Right forelimb (tissue), 1 donor: Measurements from ENCODE around the gene IL17B.

Experiments used
- DNase-seq: peaks from one replicate; pipeline ENCODE4 v3.0.0-alpha.2; 2018

IL17B gene

DNA sequence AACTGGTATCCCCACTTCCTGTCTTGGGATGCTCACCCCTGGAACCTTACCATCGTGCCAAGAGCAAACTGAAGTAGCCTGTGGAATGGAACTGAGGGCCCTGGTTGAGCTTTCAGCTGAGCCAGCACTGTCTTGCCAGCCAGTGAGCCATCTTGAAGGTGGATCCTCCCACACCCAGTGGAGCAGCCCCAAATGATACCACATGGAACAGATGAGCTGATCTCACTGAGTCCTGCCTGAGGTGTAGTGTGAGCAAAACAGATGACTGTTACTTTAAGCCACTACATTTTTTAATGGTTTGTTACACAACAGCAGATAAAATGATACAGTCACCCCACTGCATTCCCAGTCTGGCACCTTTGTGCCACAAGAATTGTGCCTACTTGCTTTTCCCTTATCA lies 23.4 kb downstream of the IL17B start:
- DNase-seq, result no peak

DNA sequence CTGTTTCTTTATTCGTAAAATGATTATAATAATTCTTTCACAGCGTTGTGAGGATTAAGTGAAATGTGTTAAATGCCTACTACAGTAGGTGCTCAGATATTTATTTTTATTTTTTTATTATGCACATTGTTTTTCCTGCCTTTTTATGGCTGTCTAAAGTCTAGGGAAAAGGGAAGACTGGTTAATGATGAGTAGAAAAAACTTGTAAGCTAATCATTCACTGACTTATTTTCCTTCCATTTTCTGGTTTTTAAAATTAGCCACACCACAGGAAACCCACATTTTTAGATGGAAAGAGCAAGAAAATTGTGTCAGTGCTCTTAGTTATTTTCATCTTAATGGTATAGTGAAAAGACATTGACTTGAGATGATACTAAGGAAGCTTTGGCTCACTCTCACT lies 25.2 kb downstream of the IL17B start:
- no peak for DNase-seq

DNA sequence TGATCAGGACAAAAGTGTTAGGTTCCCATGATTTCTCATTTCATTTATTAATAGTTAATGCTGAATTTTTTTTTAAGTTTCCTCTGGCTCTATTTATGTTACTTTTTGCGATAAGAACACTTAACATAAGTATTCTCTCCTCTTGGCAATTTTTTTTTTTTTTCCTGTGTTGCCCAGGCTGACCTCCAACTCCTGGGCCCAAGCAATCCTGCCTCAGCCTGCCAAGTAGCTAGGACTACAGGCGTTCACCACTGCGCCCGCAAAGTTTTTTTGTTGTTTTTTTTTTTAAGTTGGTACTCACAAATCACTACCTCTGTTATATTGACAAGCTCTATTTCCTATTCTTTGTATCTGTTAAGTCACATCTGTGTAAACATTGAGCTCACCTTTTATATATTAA lies 26.9 kb downstream of the IL17B start:
- DNase-seq, result no peak

DNA sequence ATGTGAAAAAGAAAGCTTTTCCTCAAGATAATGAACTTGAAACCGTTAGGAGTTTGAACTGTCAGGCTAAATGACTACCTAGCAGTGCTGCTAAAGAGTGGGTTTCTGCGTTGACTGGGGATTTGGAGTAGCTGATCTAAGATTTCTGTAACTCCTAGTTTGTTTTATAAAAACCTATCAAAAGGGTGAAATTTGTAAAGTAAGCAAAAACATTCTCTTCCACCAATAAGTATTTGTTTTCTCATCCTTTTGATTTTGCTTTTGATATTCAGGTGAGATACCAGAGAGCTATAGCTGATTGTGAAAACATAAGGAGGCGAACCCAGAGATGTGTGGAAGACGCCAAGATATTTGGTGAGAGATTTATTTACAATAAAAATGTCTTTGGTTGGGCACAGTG lies 29.7 kb downstream of the IL17B start:
- no peak for DNase-seq

DNA sequence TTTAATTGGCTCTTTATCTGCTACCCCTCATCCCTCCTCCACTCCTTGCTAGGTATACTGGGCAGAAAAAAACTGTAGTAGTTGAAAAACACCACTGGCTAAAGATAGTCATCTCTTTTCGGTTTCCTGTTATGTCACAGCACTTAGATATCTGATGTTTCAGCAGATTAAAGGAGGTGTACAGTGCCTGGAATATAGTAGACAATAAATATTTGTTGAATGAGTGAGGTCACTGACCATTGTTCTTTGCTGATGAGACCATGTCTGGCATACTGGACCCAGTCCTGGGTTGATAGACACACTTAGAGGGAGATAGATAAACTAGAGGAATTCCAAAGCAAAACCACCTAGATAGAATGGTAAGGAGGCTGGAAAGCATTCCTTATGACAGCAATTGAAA lies 30.6 kb downstream of the IL17B start:
- no peak for DNase-seq

DNA sequence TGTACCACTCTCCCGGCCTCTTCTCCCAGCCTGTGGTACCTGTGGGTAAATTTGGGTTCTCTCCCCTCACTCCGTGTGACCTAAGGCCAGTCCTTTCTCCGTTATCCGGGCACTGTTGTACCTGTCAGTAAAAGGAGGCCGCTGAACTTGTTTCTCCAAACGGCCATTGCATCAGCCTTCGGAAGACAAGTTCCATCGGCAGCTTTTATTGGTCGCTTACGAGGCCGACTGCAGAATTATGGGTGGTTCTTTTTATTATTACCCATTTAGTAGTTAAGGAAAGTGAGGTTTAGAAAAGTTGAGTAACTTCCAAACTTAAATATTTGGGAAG lies 33.2 kb downstream of the IL17B start:
- no peak for DNase-seq

DNA sequence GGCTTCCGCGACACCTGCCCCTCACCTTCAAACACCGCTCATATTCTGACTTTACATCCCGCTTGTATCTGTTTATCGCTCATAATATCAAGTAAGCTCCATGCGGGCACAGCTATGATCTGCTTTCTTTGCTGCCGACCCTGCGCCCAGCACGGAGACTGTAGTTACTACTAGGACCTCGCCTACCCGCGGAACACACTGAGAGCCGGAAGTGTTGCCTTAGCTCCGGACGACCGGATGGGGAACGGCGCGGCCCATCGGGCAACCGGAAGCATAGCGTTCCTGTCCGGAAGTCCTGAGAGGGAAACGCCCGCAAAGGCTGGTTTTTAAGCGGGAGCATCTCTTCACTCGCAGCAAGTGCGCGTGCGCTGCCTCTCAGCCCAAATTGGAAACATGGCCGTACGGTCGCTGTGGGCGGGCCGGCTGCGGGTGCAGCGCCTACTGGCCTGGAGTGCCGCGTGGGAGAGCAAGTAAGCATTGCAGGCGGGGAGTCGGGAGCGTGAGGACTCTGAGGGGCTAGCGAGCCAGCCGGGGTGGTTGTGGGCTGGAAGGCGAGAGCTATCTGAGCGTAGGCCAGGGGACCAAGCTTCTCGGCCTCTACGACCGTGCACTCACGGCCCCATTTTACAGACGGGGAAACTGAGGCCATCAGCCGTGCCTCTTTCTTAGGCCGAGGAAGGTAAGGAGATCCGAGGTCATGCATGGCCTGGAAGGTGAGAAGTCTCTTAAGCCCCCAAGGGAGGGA lies 33.8 kb downstream of the IL17B start, which contains the start of gene GRPEL2:
Gene GRPEL2, plus strand, starts transcription at position 353 of the 745 bp plus-strand sequence. Its CDS starts 41 bp downstream, at position 394.
- peak; percentile 96 for DNase-seq

DNA sequence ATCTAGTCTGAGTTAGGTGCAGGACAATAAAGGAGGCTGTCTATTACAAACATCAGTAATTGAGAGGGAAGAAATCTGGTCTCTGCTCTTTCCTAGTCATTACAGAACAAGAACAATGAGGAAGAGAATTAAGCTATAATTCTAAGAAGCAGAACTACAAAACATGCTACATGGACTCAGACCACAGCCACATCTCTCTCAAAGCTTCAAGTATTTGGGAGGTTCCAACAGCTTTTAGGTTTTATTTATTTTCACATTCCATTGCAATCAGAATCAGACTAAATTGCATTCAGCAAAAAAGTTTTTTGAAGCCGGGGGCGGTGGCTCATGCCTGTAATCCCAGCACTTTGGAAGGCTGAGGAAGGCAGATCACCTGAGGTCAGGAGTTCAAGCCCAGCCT lies 34.9 kb downstream of the IL17B start:
- DNase-seq, result no peak

DNA sequence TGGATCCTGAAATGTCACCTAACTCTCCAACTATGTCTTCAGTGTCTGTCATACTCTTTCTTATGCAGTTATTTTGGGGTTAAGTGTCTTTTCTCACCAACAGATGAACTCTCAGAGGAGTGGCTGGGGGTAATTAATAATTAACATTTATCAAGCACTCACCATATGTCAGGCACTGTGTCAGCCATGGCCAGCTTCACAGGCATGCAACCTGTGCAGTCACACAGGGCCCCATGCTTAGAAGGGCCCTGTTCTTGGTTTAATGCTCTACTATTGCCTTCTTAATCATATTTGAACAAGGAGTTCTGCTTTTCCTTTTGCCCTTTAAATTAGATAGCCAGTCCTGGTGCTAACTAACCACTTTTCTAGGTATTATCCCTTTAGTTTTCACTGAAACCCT lies 37.2 kb downstream of the IL17B start:
- DNase-seq, result no peak

DNA sequence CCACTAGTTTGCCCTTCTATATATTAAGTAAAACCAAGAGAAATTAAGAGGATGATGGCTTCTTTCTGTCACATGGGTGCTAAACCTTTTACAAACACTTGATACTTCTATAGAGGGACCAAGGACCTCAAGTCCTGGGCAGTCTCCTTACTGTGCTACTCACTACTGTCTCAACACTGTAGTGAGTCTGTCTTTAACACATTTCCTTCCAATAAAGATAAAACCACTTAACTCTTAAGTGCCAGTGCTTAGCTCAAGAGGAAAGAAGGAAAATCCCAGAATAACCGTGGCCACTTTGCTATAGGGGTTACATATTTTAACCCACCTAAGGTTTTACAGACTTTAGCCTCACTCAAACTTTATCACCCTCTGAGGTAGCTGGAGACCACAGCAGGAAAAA lies 38.2 kb downstream of the IL17B start:
- no peak for DNase-seq

DNA sequence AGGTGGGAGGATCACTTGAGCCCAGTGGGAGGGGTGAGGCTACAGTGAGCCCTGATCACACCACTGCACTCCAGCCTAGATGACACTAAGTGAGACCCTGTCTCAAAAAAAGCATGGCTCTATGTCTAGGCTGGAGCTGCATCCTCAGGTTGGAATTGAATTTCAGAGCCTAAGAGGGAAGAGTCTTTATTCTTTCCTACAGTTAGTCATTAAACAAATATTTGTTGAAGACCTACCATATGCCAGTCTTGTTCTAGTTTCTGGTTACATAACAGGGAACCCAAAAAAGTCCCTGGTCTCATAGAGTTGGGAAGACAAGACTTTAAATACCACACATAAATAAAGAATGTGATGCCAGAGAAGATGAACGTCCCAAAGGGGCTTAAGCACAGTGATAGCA lies 40.7 kb downstream of the IL17B start:
- no peak for DNase-seq

DNA sequence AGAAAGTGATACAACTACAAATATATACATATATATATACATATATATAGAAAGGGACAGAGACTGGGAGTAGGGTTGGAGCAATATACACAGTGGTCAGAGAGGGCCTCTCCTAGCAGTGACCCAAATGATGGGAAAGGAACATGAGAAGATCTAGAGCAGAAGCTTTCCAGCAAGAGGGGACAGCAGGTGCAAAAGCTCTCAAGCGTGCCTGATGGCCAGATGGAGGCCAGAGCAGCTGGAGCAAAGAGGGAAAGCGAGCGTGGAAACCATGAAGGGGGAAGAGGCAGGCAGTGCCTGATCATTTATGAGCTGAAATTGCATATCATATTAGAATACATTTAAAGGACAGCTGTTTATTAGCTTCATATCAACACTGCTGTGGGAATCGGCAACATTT lies 41.4 kb downstream of the IL17B start:
- no peak for DNase-seq

DNA sequence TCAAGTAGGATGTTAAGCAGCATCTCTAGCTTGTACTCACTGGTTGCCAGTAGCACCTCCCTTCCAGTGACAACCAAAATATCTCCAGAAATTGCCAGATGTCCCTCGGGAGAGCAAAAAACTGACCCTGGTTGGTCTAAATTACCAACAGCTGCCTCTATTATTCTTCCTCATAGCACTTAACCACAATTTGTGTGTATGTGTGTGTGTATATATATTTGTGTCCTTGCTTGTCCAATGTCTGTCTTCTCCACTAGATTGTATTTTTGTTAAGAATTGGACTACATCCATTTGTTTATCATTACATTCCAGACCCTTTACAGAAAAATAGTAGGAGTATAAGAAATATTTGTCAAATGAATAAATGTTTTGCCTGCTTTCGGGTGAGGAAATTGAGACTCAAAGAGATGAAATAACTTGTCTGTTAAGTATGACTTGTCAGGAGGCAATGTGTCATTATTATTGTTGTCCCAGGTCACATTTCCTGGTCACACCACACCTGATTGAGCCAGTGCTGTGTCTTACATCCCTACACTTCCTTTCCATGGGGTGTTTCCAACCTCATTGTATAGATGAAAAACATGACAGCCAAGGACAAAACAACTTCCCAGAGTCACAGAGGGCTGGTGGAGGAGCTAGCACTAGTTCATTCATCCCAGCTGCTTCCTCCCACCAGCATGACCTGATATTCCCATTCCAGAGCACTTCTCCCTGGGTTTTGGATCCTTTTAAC lies 45.2 kb downstream of the IL17B start:
- DNase-seq, result no peak

DNA sequence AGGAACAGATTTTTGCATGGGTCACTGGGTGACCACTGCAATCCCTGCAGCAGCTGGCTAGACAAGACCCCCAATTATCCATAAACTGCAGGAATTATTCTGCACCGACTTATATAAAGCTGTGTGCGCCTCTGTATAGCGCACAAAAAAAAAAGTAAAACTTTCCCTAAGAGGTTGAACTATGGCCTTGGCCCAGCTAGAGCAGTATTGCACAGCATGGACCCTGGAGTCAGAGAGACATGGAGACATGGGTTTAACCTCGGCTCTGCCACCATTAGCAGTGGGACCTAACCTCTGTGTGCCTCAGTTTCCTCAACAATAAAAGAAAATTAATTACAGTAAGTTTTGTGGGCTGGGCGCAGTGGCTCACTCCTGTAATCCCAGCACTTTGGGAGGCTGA lies 50.9 kb downstream of the IL17B start:
- no peak for DNase-seq

DNA sequence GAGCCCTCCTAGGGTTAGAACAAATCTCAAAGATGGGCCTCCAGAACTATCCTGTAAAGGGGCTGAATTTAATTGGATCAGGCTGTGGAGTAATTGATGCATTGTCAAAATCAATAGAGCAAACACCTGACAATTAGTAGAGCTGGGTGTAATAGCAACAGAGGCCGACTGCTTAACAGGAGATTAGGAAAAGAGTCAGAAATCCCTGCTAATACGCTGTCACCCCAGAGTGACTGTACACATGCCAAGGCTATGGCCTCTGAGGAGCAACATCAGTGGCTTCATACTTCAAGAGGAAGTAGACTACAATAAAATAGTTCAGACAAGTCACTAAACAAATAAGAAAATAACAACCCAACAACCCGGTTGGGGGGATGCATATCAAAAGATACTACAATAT lies 52.5 kb downstream of the IL17B start:
- DNase-seq, result no peak

DNA sequence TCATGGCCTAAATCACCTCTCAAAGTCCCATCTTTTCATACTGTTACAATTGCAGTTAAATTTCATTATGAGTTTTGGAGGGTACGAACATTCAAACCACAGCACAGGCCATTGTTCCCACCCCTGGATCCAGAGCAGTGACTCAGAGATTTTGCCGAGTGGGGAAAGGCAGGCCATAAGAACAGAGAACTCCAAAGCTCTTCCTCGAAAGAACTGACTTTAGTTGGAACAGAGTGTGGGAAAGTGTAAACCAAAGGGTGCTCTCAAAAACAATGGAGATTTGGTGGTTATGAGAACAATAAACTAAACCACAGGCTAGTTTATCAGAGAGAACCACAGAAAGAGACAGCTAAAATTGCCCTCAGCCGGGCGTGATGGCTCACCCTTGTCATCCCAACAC lies 53.2 kb downstream of the IL17B start:
- DNase-seq, result no peak

DNA sequence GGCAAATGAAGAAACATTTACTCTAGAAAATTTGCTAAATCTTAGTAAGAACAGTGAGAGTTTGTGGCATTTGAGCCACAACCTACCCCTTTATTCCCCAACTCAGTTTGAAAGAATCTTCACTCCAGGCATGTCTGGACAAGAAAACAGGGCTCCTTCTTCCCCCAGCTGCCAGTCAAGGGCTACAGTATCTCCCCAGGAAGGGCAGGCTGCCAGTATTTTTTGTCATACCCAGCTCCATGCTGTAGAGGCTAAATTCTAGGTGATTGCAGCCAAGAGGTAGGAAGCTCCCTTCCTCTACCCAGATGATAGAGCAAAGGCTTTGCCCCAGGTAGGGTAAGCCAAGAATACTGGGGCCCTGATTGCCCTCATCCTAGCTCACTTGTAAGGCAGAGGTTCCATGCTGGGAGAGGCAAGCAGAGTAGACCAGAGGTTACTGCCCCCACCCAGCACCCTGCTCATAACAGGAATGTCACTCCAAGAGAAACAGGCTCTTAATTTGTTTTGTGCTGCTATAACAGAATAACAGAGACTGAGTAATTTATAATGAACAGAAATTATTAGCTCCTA lies 53.8 kb downstream of the IL17B start:
- no peak for DNase-seq

DNA sequence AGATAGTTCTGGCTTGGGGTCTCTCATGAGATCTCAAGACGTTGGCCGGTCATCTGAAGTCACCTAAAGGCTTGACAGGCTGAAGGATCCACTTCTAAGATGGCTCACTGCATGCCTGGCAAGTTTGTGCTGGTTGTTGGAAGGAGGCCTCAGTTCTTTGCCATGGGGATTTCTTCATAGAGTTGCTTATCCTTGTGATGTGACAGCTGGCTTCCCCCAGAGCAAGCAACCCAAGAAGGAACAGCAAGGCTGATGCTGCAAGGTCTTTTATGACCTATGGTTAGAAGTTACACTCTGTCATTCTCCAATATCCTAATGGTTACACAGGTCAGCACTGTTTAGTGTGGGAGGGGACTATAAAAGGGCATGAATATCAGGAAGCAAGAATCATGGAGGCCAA lies 54.5 kb downstream of the IL17B start:
- no peak for DNase-seq
